Glomerular endothelial cell (primary cell): ENCODE results near the gene ADM5. TPM values are rescaled to one million over a fixed set of nuclear protein-coding genes. Genes with fewer than 3 reads are reported as not detected.

Experiments
- DNase-seq: peaks from one replicate; pipeline ENCODE4 v3.0.0-alpha.2; 2011; ENCODE audit warnings: low read depth, low spot score; ENCODE audit errors: extremely low read depth
- total RNA-seq: library from RNA; depleted of rRNA; stranded (reverse); fragments of >200 nt; gene quantifications from 2 replicates; pipeline ENCODE4 v1.2.3, GENCODE V29; 2015

Gene ADM5, protein sequence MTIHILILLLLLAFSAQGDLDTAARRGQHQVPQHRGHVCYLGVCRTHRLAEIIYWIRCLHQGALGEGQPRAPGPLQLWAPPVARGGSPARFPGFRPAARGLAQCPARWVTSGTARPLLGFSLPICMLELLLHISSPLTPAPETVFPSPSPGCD
- total RNA-seq, result 1.5 and 1.8 TPM in 2 replicates

DNA sequence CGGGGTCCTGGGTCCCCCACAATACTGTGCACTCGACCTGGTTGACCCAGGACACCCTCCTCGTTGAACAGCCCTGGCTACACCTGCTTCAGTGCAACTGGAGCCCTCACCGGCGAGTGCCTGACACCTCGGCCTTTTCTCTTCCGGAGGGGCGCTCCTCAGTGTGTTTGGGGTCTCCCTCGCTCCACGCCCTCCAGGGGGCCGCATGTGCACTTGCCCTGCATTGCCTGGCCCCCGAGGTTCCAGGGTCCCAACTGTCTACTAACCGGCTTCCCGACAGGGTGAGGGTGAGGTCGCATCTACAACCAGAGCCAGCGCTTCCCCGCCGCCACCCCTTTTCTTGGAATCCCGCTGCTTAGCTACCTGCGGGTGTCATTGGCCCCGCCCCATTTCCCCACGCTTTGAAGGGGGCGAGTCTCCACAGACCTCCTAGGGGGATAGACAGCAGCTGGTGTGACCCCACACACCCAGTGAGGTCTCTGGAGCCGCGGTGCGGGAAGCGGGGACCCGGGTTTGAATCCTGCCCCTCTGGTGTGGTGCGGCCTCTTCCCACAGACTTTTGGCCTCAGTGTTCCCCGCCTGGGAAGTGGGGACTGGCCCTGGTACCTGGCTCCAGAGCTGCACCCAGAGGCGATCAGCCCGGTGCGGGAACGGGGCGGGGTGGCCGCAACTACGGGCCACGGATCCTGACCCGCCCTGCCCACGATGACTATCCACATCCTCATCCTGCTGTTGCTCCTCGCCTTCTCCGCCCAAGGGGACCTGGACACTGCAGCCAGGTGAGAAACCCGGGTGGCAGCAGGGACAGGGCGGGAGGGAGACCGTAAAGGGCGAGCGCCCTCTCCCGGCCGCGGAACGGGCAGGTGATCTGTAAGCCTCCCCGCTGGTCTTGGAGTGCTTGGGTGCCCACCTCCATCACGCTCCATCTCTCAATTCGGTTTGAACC lies at the start of gene ADM5:
Gene ADM5, plus strand, starts transcription at position 462 of the 946 bp plus-strand sequence. Its CDS starts 244 bp downstream, at position 706.
- DNase-seq, result no peak

DNA sequence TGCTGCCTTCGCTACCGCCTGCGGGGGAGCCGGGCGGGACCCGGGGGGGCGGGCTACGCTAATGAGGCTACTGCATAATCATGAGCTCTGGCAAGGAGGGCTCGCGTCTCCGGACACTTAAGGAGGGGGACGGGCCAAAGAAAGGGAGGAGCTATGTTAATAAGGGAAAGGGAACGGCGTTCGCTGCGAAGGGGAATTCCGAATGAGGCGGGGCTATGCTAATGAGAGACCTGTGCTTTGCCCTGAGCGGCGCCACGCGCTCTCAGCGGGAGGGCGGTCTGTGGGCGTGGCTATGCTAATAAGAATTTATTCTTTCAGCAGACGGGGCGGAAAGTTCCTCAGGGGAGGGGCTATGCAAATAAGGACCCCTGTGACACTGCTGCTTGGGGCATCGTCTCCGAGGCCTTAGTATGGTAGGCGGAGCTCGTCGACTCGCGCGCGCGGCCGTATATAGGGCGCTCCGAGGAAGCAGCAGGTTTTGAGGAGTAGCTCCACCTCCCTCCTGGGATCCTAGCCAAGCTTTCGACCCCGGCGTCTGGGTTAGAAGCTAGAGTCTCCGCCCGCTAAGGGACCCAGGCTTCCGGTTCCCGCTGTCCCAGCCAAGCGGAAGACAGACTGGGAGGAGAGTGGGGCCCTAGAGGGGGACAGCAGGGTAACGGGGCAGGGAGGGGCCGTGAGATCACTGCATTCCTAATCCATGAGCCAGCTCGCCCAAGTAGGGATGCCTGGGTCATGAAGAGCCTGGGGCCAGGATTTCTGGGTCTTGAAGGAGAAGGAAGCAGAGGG lies 49.1 kb upstream of the ADM5 start, which contains the start of gene RRAS:
Gene RRAS, minus strand, starts transcription at position 31 of the 786 bp plus-strand sequence. CDS start 45 bp downstream, outside the sequence.
- DNase-seq, result peak; percentile 98

DNA sequence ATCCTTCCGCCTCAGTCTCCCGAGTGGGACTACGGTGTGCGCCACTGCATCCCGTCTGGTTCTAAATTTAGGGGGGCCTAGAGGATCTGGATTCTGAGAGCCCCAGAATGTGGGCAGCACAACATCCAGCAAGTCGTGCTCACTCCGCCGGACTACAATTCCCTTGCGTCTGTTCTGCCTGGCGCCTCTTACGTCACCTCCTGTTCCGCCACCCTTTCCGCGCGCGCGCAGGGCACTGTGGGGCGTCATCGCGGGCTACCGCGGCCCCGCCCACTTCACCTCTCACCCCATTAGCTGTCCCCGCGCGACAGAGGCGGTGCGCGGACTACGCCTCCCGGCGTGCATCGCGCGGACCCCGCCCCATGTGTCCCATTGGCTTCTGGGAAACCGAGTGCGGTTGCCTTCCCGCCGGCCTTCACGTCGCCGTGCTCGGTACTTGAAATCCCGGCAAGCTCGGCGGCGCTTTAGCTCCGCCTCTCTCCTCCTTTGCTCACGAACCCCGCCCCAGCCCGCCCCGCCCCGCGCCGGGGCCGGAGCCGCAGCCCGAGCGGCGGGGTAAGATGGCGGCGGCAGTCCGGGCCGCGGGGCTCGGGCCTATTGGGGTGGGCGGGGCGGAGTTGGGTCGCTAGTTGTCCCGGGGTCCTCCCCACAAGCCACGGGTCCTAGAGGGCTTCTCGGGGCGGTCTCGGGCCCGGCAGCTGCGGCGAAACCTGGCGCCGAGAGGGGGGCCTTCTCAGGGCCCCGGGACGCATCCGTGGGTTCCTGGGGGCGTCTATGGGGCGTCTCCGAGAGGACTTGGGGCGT lies 47.5 kb upstream of the ADM5 start, which contains the start of gene SCAF1:
Gene SCAF1, plus strand, starts transcription at position 522 of the 804 bp plus-strand sequence. CDS start 2,818 bp downstream, outside the sequence.
- DNase-seq, result peak; percentile 82

DNA sequence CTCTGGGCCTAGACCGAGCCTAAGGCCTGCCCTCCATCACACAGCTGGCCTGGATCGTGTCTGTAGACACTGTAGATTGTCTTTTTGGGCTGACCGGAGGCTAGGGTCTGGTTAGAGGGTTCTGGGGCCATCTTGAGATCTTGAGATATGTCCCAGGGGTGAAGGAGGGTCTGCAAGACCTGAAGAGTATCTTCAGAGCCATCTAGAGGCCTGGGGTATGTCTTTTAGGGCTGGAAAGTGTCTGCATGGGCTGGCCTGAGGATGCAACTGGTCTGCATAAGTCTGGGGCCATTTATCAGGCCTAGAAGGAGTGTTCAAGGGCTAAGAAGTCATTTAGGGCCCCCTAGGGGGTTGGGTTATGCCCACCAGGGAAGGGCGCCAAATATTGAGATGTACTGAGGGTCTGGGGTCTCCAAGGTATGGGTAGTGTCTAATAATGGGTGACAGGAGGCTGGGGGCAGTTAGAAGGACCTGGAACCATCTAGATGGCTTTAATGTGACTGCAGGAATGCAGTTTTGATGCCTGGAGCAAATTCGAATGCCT lies 46.8 kb upstream of the ADM5 start:
- no peak for DNase-seq

DNA sequence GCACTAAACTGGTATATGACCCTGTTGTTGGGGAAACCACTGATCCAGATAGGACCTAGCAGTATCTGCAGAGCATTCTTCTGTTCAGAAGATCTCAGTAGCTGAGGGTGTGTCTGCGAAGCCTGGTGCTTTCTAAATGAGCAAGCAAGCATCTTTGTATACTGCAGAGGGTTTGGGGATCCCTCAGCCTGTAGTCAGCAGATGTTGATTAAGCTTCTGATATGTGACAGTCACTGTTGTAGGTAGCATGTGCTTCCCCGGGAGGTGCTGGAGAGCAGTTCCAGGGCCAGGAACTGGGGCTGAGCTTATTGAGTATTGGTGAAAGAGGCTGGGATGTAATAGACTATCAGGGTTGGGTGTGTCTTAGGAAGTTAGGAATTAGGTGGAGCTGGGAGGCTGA lies 45.9 kb upstream of the ADM5 start:
- DNase-seq, result no peak

DNA sequence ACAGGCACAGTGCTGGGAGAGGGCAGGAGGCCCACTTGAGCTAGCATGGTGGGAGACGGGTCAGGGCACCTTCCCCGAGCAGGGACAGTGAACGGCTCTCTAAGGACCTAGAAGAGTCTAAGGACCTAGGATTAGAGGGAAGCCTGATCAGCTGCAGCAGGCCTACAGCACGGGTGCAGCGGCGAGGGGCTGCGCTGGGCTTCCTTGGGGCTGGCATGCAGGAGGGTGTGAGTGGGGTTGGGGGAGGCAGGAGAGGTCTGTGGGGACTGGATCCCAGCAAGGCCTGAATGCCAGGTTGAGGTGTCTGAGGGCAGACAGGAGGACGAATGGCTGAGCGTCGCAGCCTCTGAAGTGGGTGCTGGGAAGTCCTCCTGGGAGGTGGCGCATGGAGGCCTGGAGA lies 43.8 kb upstream of the ADM5 start:
- no peak for DNase-seq

DNA sequence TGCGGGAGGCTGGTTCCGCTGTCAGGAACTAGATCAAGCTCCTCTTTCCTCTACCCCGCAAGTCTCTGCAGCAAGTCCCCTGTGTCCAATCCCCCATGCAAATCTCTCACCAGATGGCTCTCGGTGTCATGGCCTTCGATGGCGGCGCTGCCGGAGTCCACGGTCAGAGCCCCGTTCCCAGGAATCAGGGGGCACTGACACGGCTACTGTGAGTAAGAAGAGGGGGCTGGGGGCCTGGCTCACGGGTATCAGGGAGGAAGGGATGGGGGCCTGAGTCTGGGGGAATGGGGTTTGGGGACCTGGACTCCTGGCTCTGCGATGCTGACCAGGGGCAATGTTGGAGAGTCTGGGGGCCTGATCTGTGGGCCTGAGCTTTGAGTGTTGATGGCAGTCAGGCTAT lies 43.4 kb upstream of the ADM5 start:
- no peak for DNase-seq

DNA sequence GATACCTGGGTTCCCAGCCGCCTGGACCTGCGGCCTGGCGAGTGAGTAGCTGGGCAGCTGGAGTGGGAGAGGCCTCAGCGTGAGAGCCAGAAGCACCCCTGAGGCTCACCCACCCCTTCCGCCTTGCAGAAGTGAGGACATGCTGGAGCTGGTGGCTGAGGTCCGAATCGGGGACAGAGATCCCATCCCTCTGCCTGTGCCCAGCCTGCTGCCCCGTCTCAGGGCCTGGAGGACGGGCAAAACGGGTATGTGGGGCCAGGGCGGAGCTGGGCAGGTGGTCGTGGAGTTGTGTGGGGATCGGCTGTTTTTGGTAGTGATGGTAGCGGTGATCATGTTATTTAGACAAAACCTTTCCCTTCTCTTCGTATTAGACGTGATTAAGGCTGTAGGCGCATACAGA lies 42.8 kb upstream of the ADM5 start:
- DNase-seq, result no peak

DNA sequence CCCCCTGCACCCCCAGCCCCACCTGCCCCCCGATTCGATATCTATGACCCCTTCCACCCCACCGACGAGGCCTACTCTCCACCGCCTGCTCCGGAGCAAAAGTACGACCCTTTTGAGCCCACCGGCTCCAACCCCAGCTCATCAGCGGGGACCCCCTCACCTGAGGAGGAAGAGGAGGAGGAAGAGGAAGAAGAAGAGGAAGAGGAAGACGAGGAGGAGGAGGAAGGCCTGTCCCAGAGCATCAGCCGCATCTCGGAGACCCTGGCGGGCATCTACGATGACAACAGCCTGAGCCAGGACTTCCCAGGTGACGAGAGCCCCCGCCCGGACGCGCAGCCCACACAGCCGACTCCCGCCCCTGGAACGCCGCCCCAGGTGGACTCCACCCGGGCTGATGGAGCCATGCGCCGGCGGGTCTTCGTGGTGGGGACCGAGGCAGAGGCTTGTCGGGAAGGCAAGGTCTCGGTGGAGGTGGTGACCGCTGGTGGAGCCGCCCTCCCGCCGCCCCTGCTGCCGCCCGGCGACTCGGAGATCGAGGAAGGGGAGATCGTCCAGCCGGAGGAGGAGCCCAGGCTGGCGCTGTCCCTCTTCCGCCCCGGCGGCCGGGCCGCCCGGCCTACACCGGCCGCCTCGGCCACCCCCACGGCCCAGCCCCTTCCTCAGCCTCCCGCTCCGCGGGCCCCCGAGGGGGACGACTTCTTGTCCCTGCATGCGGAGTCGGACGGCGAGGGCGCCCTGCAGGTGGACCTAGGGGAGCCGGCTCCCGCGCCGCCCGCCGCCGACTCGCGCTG lies 38.2 kb upstream of the ADM5 start:
- DNase-seq, result no peak

DNA sequence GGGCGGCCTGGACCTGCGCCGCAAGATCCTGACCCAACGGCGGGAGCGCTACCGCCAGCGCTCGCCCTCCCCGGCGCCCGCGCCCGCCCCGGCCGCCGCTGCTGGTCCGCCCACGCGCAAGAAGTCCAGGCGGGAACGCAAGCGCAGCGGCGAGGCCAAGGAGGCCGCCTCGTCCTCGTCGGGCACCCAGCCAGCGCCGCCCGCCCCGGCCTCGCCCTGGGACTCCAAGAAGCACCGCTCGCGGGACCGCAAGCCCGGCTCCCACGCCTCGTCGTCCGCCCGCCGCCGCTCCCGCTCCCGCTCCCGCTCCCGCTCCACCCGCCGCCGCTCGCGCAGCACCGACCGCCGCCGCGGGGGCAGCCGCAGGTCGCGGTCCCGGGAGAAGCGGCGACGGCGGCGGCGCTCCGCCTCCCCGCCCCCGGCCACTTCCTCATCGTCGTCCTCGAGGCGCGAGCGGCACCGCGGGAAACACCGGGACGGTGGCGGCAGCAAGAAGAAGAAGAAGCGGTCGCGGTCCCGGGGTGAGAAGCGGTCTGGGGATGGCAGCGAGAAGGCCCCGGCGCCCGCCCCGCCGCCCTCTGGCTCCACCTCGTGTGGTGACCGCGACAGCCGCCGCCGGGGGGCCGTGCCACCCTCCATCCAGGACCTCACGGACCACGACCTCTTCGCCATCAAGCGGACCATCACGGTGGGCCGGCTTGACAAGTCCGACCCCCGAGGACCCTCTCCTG lies 37.4 kb upstream of the ADM5 start:
- DNase-seq, result no peak

DNA sequence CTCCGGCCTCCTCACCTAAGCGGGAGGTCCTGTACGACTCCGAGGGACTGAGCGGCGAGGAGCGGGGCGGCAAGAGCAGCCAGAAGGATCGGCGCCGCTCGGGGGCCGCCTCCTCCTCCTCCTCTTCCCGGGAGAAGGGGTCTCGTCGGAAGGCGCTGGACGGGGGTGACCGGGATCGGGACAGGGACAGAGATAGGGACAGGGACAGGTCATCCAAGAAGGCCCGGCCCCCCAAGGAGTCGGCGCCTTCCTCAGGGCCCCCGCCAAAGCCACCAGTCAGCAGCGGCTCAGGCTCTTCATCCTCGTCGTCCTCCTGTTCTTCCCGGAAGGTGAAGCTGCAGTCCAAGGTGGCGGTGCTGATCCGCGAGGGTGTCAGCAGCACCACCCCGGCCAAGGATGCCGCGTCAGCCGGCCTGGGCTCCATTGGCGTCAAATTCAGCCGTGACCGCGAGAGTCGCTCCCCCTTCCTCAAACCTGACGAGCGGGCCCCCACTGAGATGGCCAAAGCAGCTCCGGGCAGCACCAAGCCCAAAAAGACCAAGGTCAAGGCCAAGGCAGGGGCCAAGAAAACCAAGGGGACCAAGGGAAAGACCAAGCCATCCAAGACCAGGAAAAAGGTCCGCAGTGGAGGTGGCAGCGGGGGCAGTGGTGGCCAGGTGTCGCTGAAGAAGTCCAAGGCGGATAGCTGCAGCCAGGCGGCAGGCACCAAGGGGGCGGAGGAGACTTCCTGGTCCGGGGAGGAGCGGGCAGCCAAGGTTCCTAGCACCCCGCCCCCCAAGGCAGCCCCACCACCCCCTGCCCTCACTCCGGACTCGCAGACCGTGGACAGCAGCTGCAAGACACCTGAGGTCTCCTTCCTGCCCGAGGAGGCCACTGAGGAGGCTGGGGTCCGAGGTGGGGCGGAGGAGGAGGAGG lies 36.6 kb upstream of the ADM5 start:
- DNase-seq, result no peak

DNA sequence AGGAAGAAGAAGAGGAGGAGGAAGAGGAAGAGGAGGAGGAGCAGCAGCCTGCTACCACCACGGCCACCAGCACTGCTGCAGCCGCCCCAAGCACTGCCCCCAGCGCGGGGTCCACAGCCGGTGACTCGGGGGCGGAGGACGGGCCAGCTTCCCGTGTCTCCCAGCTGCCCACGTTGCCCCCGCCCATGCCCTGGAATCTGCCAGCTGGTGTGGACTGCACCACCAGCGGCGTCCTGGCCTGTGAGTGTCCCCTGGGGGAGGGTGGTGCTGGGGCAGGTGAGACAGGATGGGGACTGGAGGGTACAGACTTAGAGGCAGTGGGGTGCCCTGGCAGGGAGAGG lies 36.0 kb upstream of the ADM5 start:
- DNase-seq, result no peak

DNA sequence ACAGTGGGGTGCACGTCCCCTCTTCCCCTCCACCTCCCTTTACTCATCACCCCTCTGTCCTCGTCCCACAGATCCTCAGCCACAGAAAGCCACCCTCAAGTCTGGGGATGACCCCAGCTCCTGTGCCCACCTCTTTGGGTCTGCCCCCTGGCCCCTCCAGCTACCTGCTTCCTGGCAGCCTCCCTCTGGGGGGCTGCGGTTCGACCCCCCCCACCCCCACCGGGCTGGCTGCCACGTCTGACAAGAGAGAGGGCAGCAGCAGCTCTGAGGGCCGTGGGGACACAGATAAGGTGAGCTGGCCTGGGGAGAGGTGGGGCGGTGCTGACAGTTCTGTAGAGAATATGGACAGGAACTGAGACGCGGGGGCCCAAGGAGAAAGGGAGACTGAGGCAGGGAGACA lies 34.8 kb upstream of the ADM5 start:
- no peak for DNase-seq

DNA sequence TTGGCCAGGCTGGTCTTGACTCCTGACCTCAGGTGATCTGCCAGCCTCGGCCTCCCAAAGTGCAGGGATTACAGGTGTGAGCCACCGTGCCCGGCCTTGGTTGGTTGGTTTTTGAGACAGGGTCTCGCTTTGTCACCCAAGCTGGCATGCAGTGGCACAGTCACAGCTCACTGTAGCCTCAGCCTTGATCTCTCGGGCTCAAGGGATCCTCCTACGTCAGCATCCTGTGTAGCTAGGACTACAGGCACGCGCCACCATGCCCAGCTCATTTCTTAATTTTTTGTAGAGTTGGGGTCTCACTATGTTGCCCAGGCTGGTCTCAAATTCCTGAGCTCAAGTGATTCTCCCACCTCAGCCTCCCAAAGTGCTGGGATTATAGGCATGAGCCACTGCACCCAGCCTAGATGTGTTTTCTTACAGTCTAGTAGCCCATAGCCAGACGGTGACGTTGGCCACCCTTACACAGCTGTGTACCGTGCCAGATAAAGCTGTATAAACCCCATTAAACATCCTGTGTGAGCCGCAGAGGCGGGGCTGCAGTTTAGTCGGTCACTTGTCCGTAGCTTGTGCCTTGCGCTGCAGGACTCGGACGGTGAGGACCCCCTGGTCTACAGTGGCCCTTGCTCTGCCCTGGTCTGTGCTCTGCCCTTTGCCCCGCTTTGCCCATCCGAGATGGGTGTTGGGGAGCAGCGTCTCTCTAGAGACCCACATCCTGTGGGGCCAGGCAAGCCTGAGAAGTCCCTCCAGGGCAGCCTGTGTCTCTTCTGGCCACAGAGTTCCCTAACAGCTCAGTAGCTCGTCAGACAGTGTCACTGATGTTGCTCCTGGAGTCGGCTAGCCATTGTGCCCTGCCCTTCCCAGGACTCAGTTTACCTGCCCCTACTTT lies 33.6 kb upstream of the ADM5 start:
- no peak for DNase-seq

DNA sequence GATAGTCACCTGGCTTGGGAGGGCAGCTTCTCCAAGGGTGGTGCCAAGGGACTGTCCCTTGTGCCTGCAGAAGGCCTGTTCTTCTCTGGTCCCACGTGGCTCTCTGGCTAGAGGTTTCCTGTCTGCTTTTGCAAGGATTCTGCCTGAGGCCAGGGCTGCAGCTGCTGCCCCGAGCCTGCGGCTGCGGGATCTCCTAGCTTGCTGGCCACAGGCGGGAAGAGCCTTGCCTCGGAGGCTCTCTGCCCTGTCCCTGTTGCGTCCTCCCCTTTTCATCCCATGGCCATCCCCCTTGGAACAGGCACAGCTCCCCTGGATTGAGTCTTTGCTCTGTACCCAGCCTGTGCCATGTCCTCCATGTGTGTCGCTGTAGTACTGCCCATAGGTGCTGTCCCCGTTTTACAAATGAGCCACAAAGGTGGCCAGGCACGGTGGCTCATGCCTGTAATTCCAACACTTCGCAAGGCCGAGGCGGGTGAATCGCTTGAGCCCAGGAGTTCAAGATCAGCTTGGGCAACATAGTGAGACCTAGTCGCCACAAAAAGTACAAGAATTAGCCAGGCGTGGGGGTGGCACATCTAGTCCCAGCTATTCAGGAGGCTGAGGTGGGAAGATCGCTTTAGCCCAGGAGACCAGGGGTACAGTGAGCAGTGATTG lies 32.8 kb upstream of the ADM5 start:
- no peak for DNase-seq

DNA sequence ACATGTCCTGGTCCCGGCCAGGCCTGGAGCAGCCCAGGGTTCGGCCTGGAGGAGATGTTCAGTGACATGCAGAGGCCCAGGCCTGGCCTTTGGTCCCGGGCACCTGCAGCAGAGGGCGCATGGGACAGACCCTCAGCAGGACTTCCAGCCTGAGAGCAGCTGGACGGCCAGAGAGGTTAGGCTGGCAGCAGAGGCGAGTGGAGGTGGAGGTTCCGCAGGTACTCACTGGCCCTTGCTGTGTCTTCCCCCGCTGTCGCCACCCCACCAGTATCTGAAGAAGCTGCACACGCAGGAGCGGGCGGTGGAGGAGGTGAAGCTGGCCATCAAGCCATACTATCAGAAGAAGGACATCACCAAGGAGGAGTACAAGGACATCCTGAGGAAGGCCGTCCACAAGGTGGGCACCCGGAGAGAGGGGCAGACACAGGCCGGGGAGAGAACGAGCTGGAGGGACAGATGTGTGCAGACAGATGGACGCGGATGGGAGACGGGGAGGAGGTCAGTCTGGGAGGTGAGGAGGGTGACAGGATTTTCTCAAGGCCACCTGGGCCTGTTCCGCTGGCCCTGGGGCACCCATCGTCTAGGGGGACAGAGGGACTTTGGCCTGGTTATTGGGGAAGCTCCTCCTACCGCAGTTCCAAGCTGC lies 31.8 kb upstream of the ADM5 start:
- no peak for DNase-seq
